Muscle layer of duodenum (tissue), 2 donors: ENCODE data around the gene HEATR9.
"Not testable (repeated sequence)": the region's sequence is repeated elsewhere in the genome, so short reads cannot be mapped to it uniquely, and the experiment has no call there.

Source experiments
- H3K27ac ChIP-seq: one replicate; pipeline ENCODE4 v1.7.0; 2013; ENCODE audit warnings: mild to moderate bottlenecking, low read length
- H3K27me3 ChIP-seq: one replicate; pipeline ENCODE4 v1.7.0; 2013; ENCODE audit warnings: low read depth, mild to moderate bottlenecking, control low read depth, low read length
- H3K36me3 ChIP-seq, 2 donors: one replicate each; pipeline ENCODE4 v1.7.0; 2013; ENCODE audit warnings: low read length in 2 of 2, control low read depth in 1 of 2, mild to moderate bottlenecking in 1 of 2; ENCODE audit not compliant: insufficient read depth in 2 of 2, control insufficient read depth in 1 of 2
- H3K4me1 ChIP-seq, 2 donors: one replicate each; pipeline ENCODE4 v1.7.0; 2013; ENCODE audit warnings: low read length in 2 of 2, mild to moderate bottlenecking in 2 of 2, control low read depth in 1 of 2, moderate library complexity in 1 of 2; ENCODE audit not compliant: insufficient read depth in 2 of 2, control insufficient read depth in 1 of 2
- H3K4me3 ChIP-seq, 2 donors: one replicate each; pipeline ENCODE4 v1.7.0; 2013; ENCODE audit warnings: low read length in 2 of 2, low read depth in 1 of 2, mild to moderate bottlenecking in 1 of 2
- H3K9me3 ChIP-seq, 2 donors: one replicate each; pipeline ENCODE4 v1.7.0; 2013; ENCODE audit warnings: low read length in 2 of 2, control low read depth in 1 of 2, mild to moderate bottlenecking in 1 of 2; ENCODE audit not compliant: control insufficient read depth in 1 of 2
- donor health status: healthy.

Gene HEATR9

DNA sequence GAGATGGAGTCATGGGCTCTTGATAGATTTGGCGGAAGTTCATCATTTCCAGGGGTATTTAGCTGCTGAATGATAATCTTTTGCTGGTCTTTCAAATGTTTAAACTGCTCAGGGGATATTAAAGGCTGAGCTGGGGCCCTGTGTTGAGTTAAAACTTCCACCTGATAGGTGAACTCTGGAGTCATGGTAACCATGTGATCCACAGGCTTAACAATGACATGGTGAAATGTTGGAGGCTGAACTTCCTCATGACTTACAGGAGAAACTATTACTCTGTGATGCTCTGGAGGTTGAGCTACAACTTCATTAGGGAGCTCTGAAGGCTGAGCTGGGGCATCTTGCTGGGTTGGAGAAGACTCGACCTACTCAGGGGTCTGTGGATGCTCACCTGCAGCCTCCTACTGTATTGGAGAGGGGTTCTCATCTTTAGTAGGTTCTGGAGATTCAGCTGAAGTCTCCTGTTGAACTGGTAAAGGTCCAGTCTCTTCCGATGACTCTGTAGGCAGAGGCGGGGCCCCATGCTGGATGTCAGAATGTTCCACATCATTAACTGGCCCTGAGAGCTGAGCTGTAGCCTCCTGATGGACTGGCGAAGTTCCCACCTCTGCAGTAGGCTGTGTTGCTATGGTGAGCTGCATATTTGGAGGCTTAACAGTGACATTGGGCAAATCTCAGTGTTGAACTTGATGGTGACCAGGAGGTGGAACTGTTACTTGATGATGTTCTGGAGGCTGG is 37.7 kb upstream of the HEATR9 start:
- Histone ChIP-seq H3K27ac (no peak overlapping the region), H3K4me3 (no peak overlapping the region), H3K36me3 (no peaks in the 10 kb centered on the region), H3K27me3 (no peaks in the 10 kb centered on the region), H3K9me3 (no peaks in the 10 kb centered on the region), H3K4me1 (no peaks in the 10 kb centered on the region)

DNA sequence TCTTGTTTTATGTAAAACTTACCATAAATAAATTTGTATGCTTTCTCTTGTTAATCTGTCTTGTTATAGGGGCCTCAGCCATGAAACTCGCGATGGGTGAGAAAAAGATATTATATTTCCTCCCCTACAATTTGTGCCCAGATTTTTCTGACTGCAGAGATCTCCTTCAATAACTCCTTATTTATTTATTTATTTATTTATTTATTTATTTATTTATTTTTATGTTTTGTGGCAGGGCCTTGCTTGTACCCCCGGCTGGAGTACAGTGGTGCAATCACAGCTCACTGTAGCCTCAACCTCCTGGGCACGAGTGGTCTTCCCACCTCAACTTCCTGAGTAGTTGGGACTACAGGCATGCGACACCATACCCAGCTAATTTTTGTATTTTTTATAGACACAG is 34.8 kb upstream of the HEATR9 start:
- Histone ChIP-seq H3K36me3 (no peaks in the 10 kb centered on the region), H3K27ac (no peak overlapping the region), H3K27me3 (no peaks in the 10 kb centered on the region), H3K9me3 (no peaks in the 10 kb centered on the region), H3K4me3 (no peak overlapping the region), H3K4me1 (no peaks in the 10 kb centered on the region)

DNA sequence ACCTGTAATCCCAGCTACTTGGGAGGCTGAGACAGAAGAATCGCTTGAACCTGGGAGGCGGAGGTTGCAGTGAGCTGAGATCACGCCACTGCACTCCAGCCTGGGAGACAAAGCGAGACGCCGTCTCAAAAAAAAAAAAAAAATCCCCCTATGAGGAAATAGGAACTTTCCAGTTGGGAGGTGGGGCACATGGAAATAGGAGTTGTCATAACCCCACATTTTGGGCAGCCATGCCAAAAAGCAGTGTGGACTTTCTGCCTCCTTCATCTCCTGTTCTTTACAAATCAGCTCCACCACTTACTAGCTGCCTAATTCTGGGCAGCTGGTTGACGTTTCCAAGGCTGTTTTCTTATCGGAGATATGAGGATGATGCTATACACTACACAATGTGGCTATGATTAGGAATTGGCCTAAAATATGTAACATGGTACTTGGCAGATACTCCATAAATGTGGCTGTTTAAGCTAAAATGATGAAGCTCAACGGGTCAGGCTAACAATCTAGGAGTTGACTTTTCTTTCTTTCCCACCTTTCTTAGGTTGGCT is 33.0 kb upstream of the HEATR9 start:
- H3K27ac ChIP-seq, result no peak overlapping the region
- H3K9me3 ChIP-seq, result no peaks in the 10 kb centered on the region
- no peaks in the 10 kb centered on the region for H3K27me3 ChIP-seq
- H3K4me3 ChIP-seq, result no peak overlapping the region
- H3K36me3 ChIP-seq, result no peaks in the 10 kb centered on the region
- H3K4me1 ChIP-seq, result no peaks in the 10 kb centered on the region

DNA sequence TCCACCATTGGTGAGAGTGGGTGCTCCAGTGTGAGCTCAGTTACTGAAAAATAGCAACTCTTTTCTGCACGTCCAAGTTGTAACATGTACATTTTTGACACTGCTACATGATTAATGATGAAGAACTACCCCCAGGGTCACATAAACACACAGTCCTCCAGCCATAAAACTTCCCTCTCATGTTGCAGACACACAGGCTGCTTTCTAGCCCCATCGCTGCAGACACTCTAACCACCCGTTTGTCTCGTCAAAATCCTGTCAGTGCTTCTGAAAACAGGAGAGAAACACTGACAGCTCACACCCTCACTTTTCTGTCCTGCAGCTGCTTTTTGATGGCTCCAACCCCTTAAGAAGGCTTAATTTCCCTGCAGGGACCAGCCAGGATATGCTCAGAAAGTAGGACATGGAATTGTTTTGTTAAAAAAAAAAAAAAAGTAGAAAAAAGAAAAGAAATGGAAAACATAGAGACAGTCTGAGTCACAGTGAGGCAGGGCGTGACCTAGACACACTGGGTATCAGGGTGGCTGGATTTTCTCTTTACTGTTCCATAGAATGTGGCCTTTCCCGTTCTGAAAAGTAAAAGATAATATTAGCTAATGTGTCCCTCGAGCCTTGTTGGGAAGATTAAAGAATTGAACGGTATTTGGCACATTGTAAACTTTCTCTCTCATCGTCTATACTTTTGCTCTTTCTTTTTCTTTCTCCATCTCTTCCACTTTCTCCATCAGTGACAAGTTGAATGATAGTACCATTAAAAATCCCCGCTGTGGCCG is 32.2 kb upstream of the HEATR9 start:
- H3K9me3 ChIP-seq, result no peaks in the 10 kb centered on the region
- H3K4me3 ChIP-seq, result no peak overlapping the region
- H3K27me3 ChIP-seq, result no peaks in the 10 kb centered on the region
- no peaks in the 10 kb centered on the region for H3K4me1 ChIP-seq
- no peak overlapping the region for H3K27ac ChIP-seq
- H3K36me3 ChIP-seq, result no peaks in the 10 kb centered on the region

DNA sequence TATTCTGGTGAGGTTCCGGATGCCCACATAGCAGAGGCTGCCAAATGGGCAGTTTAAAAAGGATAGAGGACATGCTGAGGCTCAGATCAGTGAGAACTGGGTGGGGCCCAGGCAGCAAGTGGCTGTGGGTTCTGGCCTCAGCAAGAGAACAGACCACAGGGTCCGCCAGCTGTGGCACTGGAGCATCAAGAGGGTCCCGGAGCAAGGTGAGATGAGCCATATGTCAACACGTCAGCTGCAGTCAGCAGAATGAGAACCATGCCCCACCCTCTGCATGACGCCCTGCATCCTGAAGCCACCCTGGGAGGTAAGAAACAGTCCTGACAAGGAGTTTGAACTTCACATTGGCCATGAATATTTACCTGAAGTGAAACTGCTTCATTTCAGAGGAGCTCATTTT is 31.6 kb upstream of the HEATR9 start:
- no peak overlapping the region for H3K4me3 ChIP-seq
- H3K36me3 ChIP-seq, result no peaks in the 10 kb centered on the region
- H3K4me1 ChIP-seq, result no peaks in the 10 kb centered on the region
- H3K9me3 ChIP-seq, result no peaks in the 10 kb centered on the region
- no peaks in the 10 kb centered on the region for H3K27me3 ChIP-seq
- H3K27ac ChIP-seq, result no peak overlapping the region

DNA sequence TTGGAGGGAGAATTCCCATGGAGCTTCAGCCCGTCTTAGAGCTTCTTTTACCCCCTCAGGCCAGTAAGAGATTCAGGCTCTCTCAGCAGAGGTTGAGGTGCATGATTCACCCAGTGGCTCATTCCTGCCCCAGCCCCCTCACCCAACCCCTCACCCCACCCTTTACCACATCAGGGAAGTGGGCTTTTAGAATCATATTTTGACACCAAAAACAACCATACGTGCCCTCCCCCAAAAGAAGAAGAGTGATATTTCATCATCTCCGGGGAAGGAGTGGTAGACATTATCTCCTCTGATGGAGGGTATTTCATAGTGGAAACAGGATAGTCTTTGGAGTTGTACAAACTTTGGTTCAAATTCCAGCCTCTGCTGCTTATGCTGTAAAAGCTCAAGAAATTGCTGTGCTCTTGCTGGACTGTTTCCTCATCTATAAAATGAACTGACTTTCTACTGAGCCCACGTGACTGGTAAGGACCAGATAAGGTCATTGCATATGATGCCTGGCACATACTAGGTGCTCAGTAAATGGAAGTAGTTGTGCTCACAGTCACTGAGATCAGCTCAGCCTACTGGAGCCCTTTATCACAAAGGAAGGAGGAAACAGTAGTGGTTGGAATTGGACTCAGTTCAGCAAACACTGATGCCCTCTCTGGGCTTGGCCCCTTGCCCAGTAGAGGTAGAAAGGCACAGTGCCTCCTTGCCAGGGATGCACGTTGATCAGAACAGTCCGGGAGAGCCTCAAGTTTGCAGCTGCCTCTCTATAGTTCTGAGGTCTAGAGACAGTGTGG is 29.8 kb upstream of the HEATR9 start:
- Histone ChIP-seq H3K4me1 (no peaks in the 10 kb centered on the region), H3K27me3 (no peaks in the 10 kb centered on the region), H3K9me3 (no peaks in the 10 kb centered on the region), H3K4me3 (no peak overlapping the region), H3K27ac (no peak overlapping the region), H3K36me3 (no peaks in the 10 kb centered on the region)

DNA sequence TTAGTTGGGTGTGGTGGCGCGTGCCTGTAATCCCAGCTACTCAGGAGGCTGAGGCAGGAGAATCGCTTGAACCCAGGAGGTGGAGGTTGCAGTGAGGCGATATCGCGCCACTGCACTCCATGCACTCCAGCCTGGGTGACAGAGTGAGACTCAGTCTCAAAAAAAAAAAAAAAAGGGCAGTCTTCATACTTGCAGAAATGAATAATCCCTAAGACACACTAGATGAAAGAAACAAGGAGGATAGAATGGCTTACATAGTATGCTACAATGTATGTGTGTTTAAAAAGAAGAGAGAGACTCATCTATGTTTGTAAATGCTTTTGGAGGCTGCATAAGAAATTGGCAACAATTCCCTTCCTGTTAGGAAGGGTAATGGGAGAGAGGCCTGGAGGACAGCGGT is 29.1 kb upstream of the HEATR9 start:
- not testable (repeated sequence) for H3K27me3 ChIP-seq, H3K4me1 ChIP-seq, H3K9me3 ChIP-seq, H3K36me3 ChIP-seq, H3K4me3 ChIP-seq, H3K27ac ChIP-seq

DNA sequence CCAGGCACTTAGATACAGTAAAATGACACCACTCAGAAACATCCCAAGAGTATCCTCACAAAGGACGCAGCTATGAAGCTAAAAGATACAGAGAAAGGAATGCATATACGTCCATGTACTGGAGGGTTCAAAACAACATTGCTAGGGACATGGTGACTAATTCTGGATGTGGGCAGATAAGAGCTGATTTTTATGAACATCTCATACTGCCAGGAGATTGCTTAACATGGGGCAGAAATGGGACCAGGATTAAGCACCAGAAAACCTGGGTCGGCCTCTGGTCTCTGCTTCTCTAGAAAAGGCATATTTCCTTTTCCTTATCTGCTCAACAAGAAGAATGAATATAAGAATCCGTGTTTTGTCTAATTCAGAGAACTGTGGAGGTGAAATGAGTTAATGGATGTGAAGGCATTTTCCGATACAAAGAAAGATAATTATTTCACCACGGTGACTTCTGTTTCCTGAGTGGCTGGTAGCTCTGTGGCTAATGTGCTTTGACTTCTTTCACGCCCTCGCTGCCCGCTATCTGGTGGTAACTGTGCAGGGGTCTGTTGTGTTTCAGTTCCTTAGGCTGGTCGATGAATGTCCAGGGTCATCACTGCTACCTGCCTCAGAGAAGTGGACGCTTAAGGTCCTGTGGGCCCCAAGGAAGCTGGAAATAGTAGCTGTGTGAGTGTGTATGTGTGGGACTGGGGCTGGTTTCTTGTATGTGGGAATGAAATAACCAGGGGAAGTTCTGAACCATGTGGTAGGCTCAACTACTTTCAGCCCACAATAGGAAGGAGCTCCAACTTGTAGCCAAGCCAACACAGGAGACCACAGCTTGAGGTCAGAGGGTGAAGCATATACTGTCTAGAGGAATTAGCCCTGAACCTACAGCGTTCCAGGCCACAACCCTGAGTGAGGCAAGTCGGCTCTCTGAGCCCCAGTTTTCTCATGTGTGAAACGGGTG is 27.2 kb upstream of the HEATR9 start:
- Histone ChIP-seq H3K27me3 (no peaks in the 10 kb centered on the region), H3K4me1 (no peaks in the 10 kb centered on the region), H3K27ac (no peak overlapping the region)

DNA sequence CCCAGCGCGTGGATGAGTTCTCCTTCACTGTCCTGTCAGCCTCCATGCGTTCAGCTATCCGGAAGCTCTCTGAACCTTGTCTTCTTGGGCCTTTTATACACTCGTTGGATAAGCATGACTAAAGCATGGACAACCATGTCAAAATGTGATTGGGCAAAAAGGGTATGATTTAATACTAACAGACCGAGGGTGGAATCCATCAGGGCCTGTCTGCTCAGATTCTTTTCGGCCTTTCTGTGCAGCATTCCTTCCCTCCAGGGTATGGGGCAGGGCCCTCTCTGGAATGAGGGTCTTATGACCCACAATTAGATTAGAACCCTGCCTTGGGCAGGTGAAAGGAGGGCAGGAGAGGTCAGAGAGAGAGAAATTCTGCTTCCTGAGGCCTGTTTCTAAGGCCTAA is 25.5 kb upstream of the HEATR9 start:
- no peaks in the 10 kb centered on the region for H3K4me1 ChIP-seq
- no peaks in the 10 kb centered on the region for H3K9me3 ChIP-seq
- H3K27me3 ChIP-seq, result no peaks in the 10 kb centered on the region
- H3K36me3 ChIP-seq, result no peaks in the 10 kb centered on the region
- H3K4me3 ChIP-seq, result no peak overlapping the region
- H3K27ac ChIP-seq, result no peak overlapping the region

More for the DNA sequence above, 27.2 kb upstream of the HEATR9 start:
- no peaks in the 10 kb centered on the region for H3K36me3 ChIP-seq
- no peaks in the 10 kb centered on the region for H3K9me3 ChIP-seq
- no peak overlapping the region for H3K4me3 ChIP-seq

DNA sequence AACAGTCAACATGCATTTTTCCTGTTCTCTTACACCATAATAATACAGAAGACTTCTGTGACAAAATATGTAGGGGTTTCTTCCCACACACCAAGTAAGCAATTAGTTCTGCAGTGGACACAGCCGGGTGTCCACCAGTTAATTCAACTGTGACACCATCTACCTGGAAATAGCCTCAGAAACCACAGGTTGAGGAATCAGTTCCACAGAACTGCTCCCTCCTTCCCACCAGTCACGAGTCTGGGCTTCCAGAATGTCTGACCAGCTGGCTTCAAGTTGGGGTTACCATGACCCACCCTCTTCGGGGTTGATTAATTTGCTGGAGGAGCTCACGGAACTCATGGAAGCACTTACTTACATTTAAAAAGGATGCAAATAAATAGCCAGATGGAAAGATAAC is 25.1 kb upstream of the HEATR9 start:
- Histone ChIP-seq H3K27ac (no peak overlapping the region), H3K4me3 (no peak overlapping the region), H3K27me3 (no peaks in the 10 kb centered on the region), H3K36me3 (no peaks in the 10 kb centered on the region), H3K9me3 (no peaks in the 10 kb centered on the region), H3K4me1 (no peaks in the 10 kb centered on the region)
